Activated naive CD8-positive, alpha-beta T cell treated with anti-CD3 and anti-CD28 coated beads for 36 hours (primary cell): Measurements from ENCODE around the gene ADRB2. TPM values are rescaled to one million over a fixed set of nuclear protein-coding genes. Genes with fewer than 3 reads are reported as not detected.
A peak's percentile ranks its signal among the peaks of the same experiment; 100 is the strongest.

Experiments
- DNase-seq: peaks from one replicate; pipeline ENCODE4 v3.0.0; 2021
- H3K27ac Mint-ChIP-seq: one replicate; pipeline ENCODE4 v1.8.0; 2022; ENCODE audit warnings: mild to moderate bottlenecking, moderate library complexity, mixed read lengths
- H3K27me3 Mint-ChIP-seq: one replicate; pipeline ENCODE4 v1.8.0; 2022; ENCODE audit warnings: mild to moderate bottlenecking, mixed read lengths
- H3K36me3 Mint-ChIP-seq: one replicate; pipeline ENCODE4 v1.8.0; 2021; ENCODE audit warnings: mild to moderate bottlenecking, mixed read lengths
- H3K4me1 Mint-ChIP-seq: one replicate; pipeline ENCODE4 v1.8.0; 2021; ENCODE audit warnings: mixed read lengths
- H3K4me3 Mint-ChIP-seq: one replicate; pipeline ENCODE4 v1.8.0; 2022; ENCODE audit warnings: mild to moderate bottlenecking, moderate library complexity, mixed read lengths
- H3K9me3 Mint-ChIP-seq: one replicate; pipeline ENCODE4 v1.8.0; 2022; ENCODE audit warnings: mixed read lengths
- total RNA-seq, 2 experiments: library from RNA; stranded (reverse); gene quantifications; one replicate each; pipeline ENCODE4 v1.2.3, GENCODE V29; 2021

ADRB2 gene
- under 1 TPM; 0.18 to 0.23 TPM for total RNA-seq

DNA sequence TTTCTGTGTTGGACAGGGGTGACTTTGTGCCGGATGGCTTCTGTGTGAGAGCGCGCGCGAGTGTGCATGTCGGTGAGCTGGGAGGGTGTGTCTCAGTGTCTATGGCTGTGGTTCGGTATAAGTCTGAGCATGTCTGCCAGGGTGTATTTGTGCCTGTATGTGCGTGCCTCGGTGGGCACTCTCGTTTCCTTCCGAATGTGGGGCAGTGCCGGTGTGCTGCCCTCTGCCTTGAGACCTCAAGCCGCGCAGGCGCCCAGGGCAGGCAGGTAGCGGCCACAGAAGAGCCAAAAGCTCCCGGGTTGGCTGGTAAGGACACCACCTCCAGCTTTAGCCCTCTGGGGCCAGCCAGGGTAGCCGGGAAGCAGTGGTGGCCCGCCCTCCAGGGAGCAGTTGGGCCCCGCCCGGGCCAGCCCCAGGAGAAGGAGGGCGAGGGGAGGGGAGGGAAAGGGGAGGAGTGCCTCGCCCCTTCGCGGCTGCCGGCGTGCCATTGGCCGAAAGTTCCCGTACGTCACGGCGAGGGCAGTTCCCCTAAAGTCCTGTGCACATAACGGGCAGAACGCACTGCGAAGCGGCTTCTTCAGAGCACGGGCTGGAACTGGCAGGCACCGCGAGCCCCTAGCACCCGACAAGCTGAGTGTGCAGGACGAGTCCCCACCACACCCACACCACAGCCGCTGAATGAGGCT is at the start of gene ADRB2:
TSS of gene ADRB2 (plus strand) at position 559 of the 686 bp plus-strand sequence. CDS start 221 bp downstream, outside the sequence.
- peaks cover 29% of the 10 kb centered on the region for H3K4me1 Mint-ChIP-seq
- H3K4me3 Mint-ChIP-seq, result peak within 1 kb of the TSS; percentile 81
- no peaks in the 10 kb centered on the region for H3K36me3 Mint-ChIP-seq
- DNase-seq, result peak; percentile 86
- H3K9me3 Mint-ChIP-seq, result no peaks in the 10 kb centered on the region
- peaks cover 38% of the 10 kb centered on the region for H3K27me3 Mint-ChIP-seq
- H3K27ac Mint-ChIP-seq, result peak within 1 kb of the TSS; percentile 69

DNA sequence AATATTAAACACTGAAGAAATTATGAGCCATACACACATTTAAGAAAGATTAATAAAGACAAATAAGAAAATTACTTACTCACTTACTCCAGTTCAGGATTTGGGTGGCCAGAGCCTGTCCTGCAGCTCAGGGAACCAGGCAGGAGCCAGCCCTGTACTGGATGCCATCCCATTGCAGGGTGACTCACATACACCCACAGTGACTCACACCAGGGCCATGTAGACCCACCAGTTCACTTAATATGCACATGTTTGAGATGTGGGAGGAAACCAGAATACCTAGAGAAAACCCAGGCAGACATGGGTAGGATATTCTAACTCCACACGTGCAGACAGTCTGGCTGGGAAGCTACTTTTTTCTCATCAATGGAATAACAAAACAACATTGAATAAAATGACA is 49.6 kb upstream of the ADRB2 start:
- Mint-ChIP-seq H3K36me3 (no peaks in the 10 kb centered on the region), H3K27me3 (peaks cover 51% of the 10 kb centered on the region), H3K9me3 (no peaks in the 10 kb centered on the region), H3K27ac (no peak overlapping the region), H3K4me1 (peaks cover 6% of the 10 kb centered on the region), H3K4me3 (no peak overlapping the region)
- no peak for DNase-seq

DNA sequence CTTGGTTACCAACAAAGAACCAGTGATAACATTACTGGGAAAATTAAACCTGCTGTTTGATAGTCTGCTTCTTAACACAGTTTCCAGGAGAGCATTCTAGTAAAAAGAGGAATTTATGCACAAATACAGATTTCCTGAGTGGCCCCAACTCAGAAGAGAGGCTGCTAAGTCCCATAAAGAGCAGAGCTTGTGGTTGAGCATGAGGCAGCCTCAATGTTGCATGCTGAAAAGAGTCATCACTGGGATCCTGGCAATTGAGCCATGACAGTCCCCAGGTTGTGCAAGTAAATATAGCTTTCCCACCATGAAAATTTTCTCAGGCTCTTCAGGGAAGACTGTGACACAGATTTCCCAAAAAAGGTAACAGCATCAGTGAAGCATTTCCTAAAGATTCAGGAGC is 47.5 kb upstream of the ADRB2 start:
- Mint-ChIP-seq H3K9me3 (no peaks in the 10 kb centered on the region), H3K27ac (no peak overlapping the region), H3K4me3 (no peak overlapping the region), H3K4me1 (peaks cover 6% of the 10 kb centered on the region), H3K27me3 (peaks cover 45% of the 10 kb centered on the region), H3K36me3 (no peaks in the 10 kb centered on the region)
- no peak for DNase-seq

DNA sequence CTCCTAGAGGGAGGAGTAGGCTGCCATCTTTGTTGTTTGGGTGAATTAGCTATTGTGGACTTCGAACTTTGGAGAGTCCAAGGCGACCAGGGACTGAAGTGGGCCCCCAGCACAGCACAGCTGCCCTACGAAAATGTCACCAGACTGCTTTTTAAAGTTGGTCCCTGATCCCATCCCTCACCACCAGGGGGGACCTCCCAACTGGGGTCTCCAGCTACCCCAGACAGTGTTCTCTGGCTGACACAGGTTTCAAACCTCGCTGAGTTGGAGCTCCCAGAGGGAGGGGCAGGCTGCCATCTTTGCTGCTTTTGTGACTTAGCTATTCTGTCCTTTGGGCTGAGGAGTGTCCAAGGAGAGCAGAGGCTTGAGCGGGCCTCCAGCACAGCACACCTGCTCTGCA is 45.7 kb upstream of the ADRB2 start:
- Mint-ChIP-seq H3K4me1 (peaks cover 6% of the 10 kb centered on the region), H3K27me3 (peaks cover 36% of the 10 kb centered on the region), H3K27ac (no peak overlapping the region), H3K36me3 (no peaks in the 10 kb centered on the region), H3K9me3 (no peaks in the 10 kb centered on the region), H3K4me3 (no peak overlapping the region)
- no peak for DNase-seq

DNA sequence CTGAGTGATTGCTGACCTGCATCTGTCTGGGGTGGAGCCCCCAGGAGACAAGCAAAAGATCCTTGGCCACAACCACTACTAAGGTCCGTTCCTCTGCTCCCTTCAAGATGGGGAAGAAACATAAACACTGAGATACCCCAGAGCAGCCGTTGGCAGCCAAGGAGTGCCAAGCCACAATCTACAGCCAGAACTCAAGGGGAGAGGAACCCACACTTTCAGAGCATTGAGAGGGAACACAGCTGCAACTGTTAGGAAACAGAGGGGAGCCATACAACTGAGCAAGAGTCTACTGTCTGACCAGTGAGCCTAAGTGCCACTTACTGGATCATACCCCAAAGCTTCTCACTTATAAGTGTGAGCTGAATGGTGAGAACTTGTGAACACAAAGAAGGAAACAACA is 44.6 kb upstream of the ADRB2 start:
- Mint-ChIP-seq H3K9me3 (no peaks in the 10 kb centered on the region), H3K27ac (no peak overlapping the region), H3K4me1 (peaks cover 5% of the 10 kb centered on the region), H3K4me3 (no peak overlapping the region), H3K36me3 (no peaks in the 10 kb centered on the region), H3K27me3 (peaks cover 37% of the 10 kb centered on the region)
- no peak for DNase-seq

DNA sequence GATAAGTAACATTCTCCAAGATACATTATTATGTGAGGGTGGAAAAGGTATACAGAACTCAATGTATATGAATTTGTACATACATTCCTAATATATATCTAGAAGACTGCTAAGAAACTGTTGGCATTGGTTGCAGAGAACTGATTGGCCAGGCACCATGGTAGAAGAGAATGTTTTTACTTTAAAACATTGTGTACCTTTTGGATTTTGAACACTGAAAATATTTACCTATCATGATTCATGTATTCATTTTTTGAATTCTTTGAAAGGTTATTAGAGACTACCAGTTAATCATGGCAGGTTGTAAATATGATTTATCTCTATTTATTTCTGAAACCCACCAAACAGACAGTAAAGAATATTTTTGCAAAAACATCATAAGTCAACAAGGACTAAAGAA is 41.2 kb upstream of the ADRB2 start:
- Mint-ChIP-seq H3K27ac (no peak overlapping the region), H3K27me3 (peaks cover 40% of the 10 kb centered on the region), H3K4me3 (no peak overlapping the region), H3K4me1 (no peaks in the 10 kb centered on the region), H3K9me3 (no peaks in the 10 kb centered on the region), H3K36me3 (no peaks in the 10 kb centered on the region)
- DNase-seq, result no peak

DNA sequence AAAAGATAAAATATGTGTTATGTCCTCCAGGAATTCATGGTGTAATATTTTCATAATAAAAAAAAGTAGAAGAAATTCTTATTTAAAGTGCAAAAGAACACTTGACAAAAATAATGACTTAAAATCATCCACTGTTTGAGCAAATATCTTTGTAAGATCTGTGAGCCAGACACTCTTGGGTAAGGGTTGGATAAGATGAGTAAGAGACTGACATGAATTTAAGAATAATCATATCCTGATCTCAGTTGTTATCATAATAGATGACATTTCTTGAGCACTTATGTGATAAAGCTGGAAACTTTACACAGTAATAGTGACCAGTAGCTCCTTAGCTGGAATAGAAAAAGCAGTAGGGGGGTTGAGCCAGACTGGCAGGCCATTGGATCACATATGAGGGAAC is 40.0 kb upstream of the ADRB2 start:
- no peak for DNase-seq
- no peak overlapping the region for H3K4me3 Mint-ChIP-seq
- peaks cover 35% of the 10 kb centered on the region for H3K27me3 Mint-ChIP-seq
- H3K4me1 Mint-ChIP-seq, result peaks cover 9% of the 10 kb centered on the region
- no peaks in the 10 kb centered on the region for H3K36me3 Mint-ChIP-seq
- no peaks in the 10 kb centered on the region for H3K9me3 Mint-ChIP-seq
- H3K27ac Mint-ChIP-seq, result no peak overlapping the region

DNA sequence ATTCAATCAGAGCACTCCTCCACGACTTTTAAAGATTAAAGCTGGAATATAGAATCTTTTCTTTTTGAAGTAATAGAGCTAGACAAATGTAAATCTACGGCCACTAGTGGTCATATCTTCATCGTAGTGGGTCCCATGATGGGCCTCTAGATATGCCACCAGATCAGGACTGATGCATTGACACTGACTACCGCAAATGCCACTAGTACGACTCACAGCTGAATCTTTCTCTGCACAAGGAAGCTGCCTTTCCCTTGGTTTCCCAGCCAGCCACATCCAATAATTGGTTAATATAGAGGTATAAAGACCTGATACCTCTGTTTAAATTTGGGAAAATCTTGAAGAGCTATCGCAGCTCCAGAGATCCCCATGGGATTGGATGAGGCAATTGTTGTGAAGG is 37.8 kb upstream of the ADRB2 start:
- Mint-ChIP-seq H3K4me3 (no peak overlapping the region), H3K27me3 (peaks cover 32% of the 10 kb centered on the region), H3K27ac (no peak overlapping the region), H3K9me3 (no peaks in the 10 kb centered on the region), H3K4me1 (peaks cover 22% of the 10 kb centered on the region), H3K36me3 (no peaks in the 10 kb centered on the region)
- DNase-seq, result no peak

DNA sequence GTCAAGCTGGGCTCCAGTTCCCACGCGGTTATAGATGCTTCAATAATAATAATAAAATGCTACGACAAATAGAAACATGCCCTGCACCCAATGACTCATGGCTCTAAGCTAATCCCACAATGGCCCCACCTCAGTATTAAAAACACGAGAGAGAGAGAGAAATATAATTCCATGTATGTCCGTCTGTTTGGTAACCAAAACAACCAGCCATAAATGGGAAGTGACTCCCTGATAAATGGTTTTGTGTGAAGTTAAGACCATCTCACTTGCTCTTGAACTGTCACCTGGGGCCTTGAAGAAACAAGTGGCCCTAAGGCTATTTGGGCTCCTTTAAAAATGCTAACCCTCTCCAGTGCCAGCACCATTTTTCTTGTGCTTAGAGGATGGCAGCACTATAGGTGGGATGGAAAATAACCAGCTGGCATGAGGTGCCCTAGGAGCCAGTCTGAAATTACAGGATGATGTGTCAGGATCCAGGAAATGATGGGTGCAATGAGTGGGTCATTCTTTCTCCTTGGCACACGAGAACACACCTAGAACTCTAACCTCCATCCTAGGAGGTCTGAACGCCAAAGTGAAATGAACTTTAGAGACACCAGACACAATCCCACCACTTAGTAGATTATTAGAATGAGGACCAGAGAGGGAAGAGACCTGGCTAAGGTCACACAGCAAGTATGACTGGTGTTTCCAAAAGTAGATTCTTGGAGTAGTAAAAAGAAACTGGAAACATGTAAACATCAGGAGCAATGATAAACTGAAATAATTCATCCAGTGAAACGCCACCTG is 35.7 kb upstream of the ADRB2 start:
- peaks cover 29% of the 10 kb centered on the region for H3K4me1 Mint-ChIP-seq
- H3K36me3 Mint-ChIP-seq, result no peaks in the 10 kb centered on the region
- H3K27me3 Mint-ChIP-seq, result peaks cover 47% of the 10 kb centered on the region
- H3K9me3 Mint-ChIP-seq, result no peaks in the 10 kb centered on the region
- DNase-seq, result no peak
- peak overlapping the region; percentile 42 for H3K27ac Mint-ChIP-seq
- H3K4me3 Mint-ChIP-seq, result no peak overlapping the region

DNA sequence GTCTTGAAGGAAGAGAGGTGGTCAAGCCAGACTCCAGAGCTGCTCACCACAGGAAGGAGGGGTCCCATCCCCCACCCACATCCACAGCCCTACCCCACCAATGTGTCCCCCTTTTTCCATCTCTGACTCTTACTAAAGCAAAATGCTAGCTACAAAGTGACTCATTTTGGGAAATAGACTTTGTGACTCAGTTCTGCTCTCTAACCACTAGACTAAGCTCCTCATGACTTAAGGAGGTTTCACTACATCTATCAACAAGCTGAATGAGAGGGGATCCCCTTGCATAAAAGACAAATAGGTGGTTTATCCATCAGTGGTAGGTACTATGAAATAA is 35.1 kb upstream of the ADRB2 start:
- Mint-ChIP-seq H3K4me3 (no peak overlapping the region), H3K9me3 (no peaks in the 10 kb centered on the region), H3K27ac (peak overlapping the region; percentile 42), H3K4me1 (peaks cover 29% of the 10 kb centered on the region), H3K27me3 (peaks cover 46% of the 10 kb centered on the region), H3K36me3 (no peaks in the 10 kb centered on the region)
- peak; percentile 71 for DNase-seq

DNA sequence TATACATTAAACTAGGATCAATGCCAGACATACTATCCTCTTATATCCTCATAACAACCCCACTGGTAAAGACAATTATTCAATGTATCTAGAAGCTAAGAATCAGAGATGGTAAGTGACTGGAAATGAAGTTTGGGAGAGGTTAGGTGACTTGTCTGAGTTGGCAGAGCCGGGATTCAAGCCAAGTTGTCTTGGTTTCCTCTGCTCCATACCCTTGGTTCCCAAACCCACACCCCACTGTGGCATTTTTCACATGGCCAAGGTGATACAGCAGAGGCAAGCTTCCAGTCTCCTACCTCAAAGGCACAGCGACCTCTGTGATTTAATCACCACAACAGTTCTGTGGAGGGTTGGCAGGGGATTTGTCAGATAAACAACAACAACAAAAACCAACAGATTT is 34.7 kb upstream of the ADRB2 start:
- H3K4me1 Mint-ChIP-seq, result peaks cover 29% of the 10 kb centered on the region
- no peaks in the 10 kb centered on the region for H3K36me3 Mint-ChIP-seq
- H3K27ac Mint-ChIP-seq, result peak overlapping the region; percentile 42
- peaks cover 46% of the 10 kb centered on the region for H3K27me3 Mint-ChIP-seq
- H3K9me3 Mint-ChIP-seq, result no peaks in the 10 kb centered on the region
- DNase-seq, result no peak
- no peak overlapping the region for H3K4me3 Mint-ChIP-seq

DNA sequence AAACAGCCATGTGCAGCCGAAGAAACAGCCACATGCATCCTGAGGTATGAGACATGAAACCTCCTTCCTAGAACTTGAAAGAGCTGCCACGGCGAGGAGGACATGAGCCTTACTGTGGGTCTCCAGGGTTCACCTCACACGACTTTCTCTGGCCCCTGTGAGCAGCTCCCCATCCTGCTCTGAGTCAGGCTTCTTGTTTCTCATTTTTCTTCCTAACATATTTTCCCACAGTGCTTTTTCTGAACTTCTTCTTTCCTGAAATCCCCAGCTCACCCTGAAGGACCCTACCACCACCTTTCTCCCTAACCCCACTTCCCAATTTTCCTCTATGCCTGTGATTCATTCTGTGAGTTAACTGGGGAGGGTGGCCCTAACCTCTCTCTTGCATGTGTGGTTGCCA is 33.7 kb upstream of the ADRB2 start:
- Mint-ChIP-seq H3K27me3 (peaks cover 42% of the 10 kb centered on the region), H3K4me3 (no peak overlapping the region), H3K27ac (no peak overlapping the region), H3K9me3 (no peaks in the 10 kb centered on the region), H3K36me3 (no peaks in the 10 kb centered on the region), H3K4me1 (peaks cover 29% of the 10 kb centered on the region)
- DNase-seq, result no peak

DNA sequence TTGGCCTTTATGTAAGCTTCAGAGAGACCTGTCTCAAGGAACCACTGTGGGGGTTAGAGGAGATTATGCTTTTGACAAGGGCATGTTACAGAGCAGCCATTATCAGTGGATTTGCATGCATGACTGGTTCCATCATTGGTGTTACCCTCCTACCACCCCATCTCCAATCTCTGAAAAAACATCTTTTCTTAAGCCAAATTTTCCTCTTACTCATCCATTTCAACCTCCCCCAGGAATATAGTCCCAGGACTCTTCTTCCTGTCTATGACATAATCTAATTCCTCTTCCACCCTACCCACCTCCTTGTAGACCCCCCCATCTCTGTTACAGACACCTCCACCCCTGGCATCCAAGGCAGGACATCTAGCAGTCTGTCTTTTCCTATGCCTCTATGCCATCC is 33.1 kb upstream of the ADRB2 start:
- no peak overlapping the region for H3K27ac Mint-ChIP-seq
- peaks cover 41% of the 10 kb centered on the region for H3K27me3 Mint-ChIP-seq
- H3K4me3 Mint-ChIP-seq, result no peak overlapping the region
- no peak for DNase-seq
- H3K36me3 Mint-ChIP-seq, result no peaks in the 10 kb centered on the region
- peaks cover 29% of the 10 kb centered on the region for H3K4me1 Mint-ChIP-seq
- H3K9me3 Mint-ChIP-seq, result no peaks in the 10 kb centered on the region

DNA sequence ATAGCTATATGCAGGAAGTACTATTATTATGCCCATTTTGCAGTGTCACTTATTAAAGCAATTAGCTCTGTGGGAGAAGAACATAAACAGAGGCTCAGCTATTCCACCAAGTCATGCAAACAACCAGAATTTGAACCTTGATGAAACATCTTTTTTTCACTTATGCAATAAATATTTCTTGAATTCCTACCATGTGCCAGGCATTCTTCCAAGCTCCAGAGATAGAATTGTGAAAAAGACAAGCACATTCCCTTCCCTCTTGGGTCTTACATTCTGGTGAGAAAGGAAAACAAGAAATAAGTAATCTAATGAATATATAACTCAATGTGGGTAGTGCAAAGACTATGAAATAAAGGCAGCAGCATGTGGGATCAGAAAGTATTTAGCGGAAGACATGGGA is 32.1 kb upstream of the ADRB2 start:
- no peak for DNase-seq
- Mint-ChIP-seq H3K4me1 (peaks cover 31% of the 10 kb centered on the region), H3K4me3 (no peak overlapping the region), H3K9me3 (no peaks in the 10 kb centered on the region), H3K36me3 (no peaks in the 10 kb centered on the region), H3K27me3 (peaks cover 33% of the 10 kb centered on the region), H3K27ac (no peak overlapping the region)

DNA sequence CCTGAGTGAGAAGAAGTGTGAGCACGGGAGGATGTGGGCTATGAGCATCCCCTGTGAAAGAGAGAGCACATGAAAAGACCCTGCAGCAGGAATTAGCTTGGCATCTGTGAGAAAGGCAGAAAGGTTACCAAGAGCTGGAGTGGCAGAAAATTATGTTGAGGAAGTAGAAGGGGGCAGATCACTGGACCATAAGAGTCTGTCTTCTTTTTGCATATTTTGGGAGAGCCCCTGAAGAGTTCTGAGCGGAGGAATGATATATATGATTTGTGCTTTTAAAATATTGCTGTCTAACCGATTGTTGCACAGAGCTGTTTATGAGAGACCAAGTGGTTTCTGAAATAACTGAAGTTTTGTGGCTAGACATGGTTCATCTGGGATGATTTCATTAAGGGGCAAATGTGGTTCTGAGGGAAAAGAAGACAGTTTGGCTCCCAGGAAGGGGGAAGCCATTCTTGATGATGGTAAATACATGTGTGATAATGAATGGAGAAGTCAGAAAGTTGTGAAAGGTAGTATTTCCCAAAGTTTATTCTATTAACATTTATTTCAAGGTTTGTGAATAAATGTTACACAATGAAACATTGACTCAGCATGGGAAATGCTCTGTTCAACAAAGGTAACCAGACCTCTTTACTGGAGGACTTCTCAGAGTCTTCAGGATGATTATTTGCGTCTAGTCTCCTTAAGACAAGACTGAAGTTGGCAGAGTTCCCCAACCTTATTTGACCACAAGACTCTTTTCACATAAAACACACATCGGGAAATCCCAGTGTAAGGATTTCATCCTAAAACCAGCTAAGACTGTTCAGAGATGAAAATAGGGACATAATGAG is 31.5 kb upstream of the ADRB2 start:
- Mint-ChIP-seq H3K36me3 (no peaks in the 10 kb centered on the region), H3K9me3 (no peaks in the 10 kb centered on the region), H3K27me3 (peaks cover 30% of the 10 kb centered on the region), H3K4me1 (peaks cover 34% of the 10 kb centered on the region), H3K4me3 (no peak overlapping the region), H3K27ac (no peak overlapping the region)
- no peak for DNase-seq
